ENCODE measurements around the gene KCNA4.

- TF ChIP-seq CTCF (IDR thresholded peaks at IDR 0.05; ENCODE audit: low read length) (no peak), EZH2phosphoT487 (IDR thresholded peaks at IDR 0.05; ENCODE audit: low read length) (no peak)
Observed at GRCh38 chr11:30019481-30019880, 2.7 kb upstream of the KCNA4 start.

All from MM.1S (cell line).